HG03354 (cell line): ENCODE measurements around the gene NUP43.
"Not testable (repeated sequence)": the region's sequence is repeated elsewhere in the genome, so short reads cannot be mapped to it uniquely, and the experiment has no call there.

ENCODE experiments used
- ATAC-seq: cut with Tn5 transposase; IDR thresholded peaks from one replicate; pipeline ENCODE4 v1.9.1; 2021; ENCODE audit warnings: mild to moderate bottlenecking; ENCODE audit not compliant: unreplicated experiment, poor library complexity, severe bottlenecking

NUP43 gene

GRCh38 chr6:149749594-149750135 lies 3.3 kb upstream of the NUP43 start, which contains the start of gene PCMT1:
Gene PCMT1 (plus strand): TSS chr6:149749741. CDS start chr6:149749902, 161 bp downstream.
- ATAC-seq: peak; percentile 83

DNA sequence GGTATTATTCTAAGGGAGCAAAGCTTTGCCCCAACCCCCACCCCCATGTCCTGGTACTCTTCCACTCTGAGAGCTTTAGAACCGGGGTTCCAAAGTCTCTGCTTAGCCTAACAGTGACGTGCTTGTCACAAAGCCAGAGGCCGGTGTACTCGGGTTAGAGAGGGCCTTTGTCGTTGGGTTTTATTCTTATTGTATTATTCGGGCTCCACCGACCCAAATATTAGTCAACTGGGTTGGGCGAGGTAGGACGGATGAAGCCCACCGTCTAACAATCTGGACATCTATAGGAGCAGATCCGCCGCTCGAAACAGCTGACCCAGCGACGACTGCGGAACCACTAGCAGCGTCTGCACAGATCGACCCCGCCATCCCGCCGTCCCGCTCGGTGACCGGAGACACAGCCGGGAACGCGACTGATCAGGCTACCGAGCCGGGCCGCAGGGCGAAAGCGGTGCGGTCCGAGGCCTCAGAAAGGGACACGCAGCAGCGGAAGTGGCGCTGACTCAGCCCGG lies 2.8 kb upstream of the NUP43 start:
- ATAC-seq: peak; percentile 6

DNA sequence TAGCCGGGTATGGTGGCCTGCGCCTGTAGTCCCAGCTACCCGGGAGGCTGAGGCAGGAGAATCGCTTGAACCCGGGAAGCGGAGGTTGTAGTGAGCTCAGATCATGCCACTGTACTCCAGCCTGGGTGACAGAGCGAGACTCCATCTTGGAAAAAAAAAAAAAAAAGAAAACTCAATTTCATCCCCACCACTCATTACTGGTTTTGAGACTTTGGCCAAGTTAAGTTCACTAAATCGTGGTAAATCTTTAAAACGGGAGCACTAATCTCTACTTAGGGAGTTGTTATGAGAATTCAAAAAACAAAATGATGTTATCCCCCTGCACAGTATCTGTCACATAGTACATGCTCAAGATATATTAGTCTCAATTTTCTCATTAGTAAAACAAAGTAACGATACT lies 1.1 kb downstream of the NUP43 start:
- ATAC-seq: not testable (repeated sequence)

DNA sequence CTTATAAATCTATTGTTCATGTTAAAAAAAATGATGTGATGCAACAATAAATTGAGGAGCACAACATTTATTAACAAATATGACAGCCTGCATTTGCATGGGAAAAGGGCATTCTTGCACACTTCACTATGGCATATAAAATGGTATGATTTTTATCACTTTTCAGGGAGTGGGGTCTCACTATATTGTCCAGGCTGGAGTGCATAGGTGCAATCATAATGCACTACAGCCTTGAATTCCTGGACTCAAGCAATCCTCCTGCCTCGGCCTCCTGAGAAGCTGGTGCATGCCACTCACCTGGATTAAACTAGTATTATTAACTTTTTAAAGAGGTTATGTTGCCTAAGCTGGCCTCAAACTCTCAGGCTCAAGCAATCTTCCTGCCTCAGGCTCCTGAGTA lies 11.4 kb downstream of the NUP43 start:
- no peak for ATAC-seq

GRCh38 chr6:149733089-149733720 lies 13.1 kb downstream of the NUP43 start:
- no peak for ATAC-seq

DNA sequence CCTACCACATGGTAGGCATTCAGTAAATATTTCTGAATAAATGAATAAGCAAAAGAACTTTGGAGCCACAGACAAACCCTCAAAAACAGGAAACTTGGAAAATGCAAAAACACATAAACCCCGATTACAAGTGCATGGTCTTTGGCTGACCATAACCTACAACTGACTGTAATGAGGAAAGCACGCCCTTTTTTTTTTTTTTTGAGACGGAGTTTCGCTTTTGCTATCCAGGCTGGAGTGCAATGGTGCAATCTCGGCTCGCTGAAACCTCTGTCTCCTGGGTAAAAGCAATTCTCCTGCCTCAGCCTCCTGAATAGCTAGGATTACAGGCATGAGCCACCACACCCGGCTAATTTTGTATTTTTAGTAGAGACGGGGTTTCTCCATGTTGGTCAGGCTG lies 16.5 kb downstream of the NUP43 start:
- no peak for ATAC-seq

DNA sequence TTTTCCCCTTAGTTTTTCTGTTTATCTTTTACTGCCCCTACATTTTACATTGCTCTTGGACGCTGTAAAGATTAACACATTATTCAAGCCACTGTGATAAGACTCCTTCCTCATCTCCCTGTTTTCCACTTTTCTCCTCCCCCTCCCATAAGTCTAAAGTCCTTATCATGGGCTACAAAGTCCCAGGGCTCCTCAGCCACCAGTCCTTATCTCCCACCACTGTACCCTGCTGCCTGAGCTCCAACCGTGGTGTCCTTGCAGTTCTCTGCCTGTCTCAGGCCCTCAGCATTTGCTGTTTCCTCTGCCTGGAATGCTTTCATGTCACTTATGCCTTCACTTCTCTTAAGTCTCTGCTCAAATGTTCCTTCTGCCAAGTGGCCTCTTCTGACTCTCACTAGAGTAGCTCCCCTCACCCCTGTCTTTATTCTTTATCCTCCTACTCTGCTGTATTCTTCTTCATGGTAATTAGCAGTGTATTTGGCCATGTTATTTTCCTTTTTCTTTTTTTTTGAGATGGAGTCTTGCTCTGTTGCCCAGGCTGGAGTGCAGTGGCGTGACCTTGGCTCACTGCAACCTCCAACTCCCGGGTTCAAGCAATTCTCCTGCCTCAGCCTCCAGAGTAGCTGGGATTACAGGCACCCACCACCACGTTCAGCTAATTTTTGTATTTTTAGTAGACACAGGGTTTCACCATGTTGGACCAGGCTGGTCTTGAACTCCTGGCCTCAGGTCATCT lies 17.7 kb downstream of the NUP43 start:
- ATAC-seq: no peak

- no peak for ATAC-seq
Measured at GRCh38 chr6:149727793-149728498, 18.4 kb downstream of the NUP43 start.

GRCh38 chr6:149725785-149726184 lies 20.5 kb downstream of the NUP43 start:
- no peak for ATAC-seq

GRCh38 chr6:149723771-149724417 lies 22.4 kb downstream of the NUP43 start:
- peak; percentile 69 for ATAC-seq

DNA sequence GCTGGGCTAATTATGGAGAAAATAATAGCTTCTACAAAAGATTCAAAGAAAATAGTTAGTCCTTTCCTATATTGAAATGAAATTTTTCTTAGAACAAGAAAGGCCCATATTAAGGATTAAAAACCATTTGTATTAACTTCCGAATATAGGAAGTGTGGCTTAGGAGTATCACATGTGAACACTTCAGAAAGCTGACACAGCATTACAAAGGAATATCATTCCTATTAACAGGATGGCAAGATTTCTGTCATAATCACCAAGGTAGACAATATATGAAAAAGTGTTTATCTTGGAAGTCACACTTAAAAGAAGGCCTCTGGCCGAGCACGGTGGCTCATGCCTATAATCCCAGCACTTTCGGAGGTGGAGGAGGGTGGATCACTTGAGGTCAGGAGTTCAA lies 23.1 kb downstream of the NUP43 start:
- ATAC-seq: no peak

DNA sequence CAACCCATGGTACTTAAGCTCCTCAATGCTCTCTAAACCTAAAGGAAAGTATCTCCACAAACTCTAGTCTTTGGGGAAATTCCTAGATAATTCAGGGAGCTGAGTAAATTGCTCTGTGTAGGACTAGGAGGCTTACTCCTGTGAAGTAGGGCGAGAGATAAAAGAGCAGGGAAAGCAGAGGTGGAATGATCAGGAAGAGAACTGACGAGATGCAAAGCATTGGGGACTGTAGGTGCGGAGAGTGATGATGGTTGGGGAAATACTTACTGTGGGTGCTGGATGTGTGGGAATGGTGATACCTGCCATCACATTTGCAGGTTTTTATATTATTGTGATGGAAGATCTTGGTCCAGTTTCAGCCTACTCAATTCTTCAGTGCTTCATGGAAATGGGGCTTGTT lies 26.8 kb downstream of the NUP43 start:
- ATAC-seq: no peak

DNA sequence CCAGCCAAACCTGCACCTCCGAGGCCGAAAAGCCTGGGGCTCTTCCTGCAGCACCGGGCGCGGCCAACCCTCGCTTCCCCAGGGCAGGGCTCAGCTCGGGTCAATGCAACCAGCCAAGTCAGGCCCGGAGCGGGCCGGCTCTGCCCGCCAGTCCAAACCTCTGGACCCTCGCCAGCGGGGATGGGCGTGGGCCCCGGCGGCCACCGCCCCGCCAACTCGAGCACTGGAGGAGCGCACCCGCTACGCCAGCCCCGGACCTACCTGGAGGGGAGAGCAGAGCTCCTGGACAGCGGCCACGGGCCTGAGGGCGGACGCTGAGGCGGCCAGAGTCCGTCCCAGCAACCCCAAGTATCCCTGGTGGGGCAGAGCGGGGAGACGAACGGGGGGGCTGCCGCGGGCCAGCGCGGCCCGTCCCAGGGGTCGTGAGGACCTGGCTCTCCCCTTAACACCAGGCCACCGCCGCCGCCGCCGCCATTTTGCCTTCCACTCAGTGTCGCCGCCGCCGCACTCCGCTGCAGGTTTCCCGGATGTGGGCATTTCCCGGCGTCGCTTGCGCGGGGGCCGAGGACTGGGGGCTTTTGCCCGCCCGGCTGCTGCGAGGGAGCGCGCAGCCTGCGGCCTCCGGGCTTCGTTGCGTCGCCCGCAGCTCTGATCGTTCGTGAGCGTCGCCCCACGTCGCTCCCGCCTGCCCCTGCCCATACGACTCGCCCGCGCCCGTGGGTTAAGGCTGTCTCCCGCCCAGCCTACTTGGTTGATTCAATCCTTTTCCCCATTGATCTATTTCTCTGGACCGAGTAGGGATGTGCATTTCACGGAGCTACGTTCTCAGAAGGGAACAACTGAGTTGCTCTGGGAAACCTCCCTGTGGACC lies 28.5 kb downstream of the NUP43 start, which contains the start of gene LATS1:
TSS of gene LATS1 (minus strand) at position 514 of the 871 bp plus-strand sequence. CDS start 15,975 bp downstream, outside the sequence.
- peak; percentile 93 for ATAC-seq

- ATAC-seq: no peak
Measured at GRCh38 chr6:149717255-149717587, 29.1 kb downstream of the NUP43 start.

DNA sequence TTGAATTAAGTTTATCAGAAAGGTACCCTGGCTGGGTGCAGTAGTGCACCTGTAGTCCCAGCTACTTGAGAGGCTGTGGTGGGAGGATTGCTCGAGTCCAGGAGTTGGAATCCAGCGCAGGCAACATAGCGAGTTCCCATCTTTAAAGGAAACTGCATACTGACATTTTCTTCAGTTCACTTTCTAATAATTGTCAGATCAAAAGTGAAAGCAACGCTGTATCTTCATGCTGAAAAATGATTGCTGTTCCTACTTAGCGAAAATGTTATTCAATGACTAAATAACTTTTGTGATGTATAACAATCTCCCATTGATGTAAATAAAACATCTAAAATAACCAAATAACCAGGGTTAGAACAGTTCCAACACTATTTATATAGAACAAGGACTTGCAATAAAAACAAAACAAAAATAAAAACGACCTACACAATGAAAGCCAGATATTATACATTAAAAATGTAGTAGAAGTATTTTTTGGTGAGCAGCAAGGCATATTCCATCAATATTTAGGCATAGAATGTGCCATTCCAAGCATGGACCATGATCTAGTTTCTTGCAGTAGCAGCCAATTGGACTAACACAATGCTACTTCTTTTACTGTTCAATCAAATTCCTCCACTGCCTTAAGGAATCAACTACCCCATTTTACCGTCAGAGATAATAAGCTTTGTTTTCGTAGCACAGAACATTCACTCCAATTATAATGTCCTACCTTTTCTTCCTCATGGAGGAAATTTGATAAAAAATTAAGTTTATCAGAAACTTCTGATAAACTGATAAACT lies 30.0 kb downstream of the NUP43 start:
- ATAC-seq: no peak

DNA sequence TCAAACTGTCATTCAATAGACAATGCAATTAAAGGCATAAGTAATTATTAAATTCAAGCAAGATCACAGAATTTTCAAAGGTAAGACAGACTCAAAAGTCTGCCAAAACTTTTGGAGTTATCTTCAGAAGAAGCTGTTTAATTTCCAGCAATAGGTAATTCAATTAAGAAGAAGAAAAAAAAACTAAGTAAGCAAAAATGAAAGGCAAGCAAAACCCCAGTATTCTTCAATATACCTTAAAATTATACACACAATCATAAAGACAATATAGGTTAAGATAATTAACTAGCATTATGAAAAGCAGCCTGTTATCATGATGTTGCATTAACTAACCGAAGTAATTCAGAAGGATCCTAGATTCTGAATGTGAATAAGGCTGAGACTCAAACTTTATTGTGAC lies 31.9 kb downstream of the NUP43 start:
- ATAC-seq: no peak

DNA sequence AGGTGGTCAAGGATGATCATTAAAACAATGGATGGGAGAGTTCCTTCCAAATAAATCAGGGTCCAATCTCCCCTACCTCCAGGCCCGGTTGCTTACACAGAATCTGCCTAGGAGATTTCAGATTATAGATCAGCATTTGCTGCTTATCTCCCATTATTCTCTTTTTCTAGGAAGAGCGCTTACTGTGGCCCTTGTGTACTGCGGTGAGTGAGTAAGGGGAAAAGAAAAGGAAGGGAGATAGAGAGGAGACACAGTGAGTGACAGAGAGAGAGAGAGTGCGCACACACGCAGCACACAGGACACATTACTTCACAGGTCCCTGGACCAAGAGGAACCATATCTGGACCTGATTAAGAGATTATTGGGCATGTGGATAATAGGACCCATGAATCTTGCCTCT lies 34.6 kb downstream of the NUP43 start:
- ATAC-seq: no peak

- ATAC-seq: no peak
Measured at GRCh38 chr6:149701714-149702113, 44.6 kb downstream of the NUP43 start.
